Testis (tissue), 3 donors: ENCODE results near the gene ELK4. TPM values are rescaled to one million over a fixed set of nuclear protein-coding genes. Genes with fewer than 3 reads are reported as not detected.

ENCODE experiments used
- DNase-seq: peaks from one replicate; pipeline ENCODE4 v3.0.0-alpha.2; 2019
- H3K27ac ChIP-seq, 2 donors: fragments of 200-600 bp; sonication (generic); one replicate each; pipeline ENCODE4 v1.5.1; 2019
- H3K27me3 ChIP-seq: fragments of 200-600 bp; sonication (generic); one replicate; pipeline ENCODE4 v1.5.1; 2019
- H3K36me3 ChIP-seq: fragments of 200-600 bp; sonication (generic); one replicate; pipeline ENCODE4 v1.5.1; 2017; ENCODE audit warnings: low read depth; ENCODE audit errors: missing control alignments
- H3K4me1 ChIP-seq: fragments of 200-600 bp; sonication (generic); one replicate; pipeline ENCODE4 v1.5.1; 2019
- H3K4me3 ChIP-seq, 2 donors: fragments of 200-600 bp; sonication (generic); one replicate each; pipeline ENCODE4 v1.5.1; 2017 to 2019
- H3K9me3 ChIP-seq: fragments of 200-600 bp; sonication (generic); one replicate; pipeline ENCODE4 v1.5.1; 2017
- POLR2A ChIP-seq: fragments of 450-650 bp; IDR thresholded peaks from one replicate; pipeline ENCODE4 v1.6.1; 2017; ENCODE audit warnings: antibody characterized with exemption, mild to moderate bottlenecking, moderate library complexity
- WGBS, 2 donors: methylation state at CpG; one replicate each; pipeline ENCODE4 v1.1.5; 2018; 5-methylcytosine and 5-hydroxymethylcytosine counted together
- intact Hi-C: fragments of 100-400 bp; cut with DNase I; formaldehyde crosslinking; loops from one replicate; pipeline ENCODE4 v1.15.1; 2023; ENCODE audit warnings: low total_unique reads
- polyA plus RNA-seq: library from polyadenylated mRNA; stranded (reverse); fragments of 350-450 nt; fragmentation: Illumina TruSeq; extraction: RNeasy Lipid Tissue Mini Kit (QIAGEN cat#74804); gene quantifications from one replicate; pipeline ENCODE4 v1.2.3, GENCODE V29; 2014; ENCODE audit warnings: low read depth, low replicate concordance; ENCODE audit not compliant: insufficient read depth
- total RNA-seq, 2 donors: library from RNA; depleted of rRNA; stranded (reverse); fragments of >200 nt; gene quantifications; one replicate each; pipeline ENCODE4 v1.2.3, GENCODE V29; 2016
- TF ChIP-seq, protein P1 (sequence below), 3 experiments: fragments of 450-650 bp in 2 of 3; fragments of 200-600 bp in 1 of 3; sonication (generic) in 1 of 3; IDR thresholded peaks; one replicate each; pipeline ENCODE4 v1.5.1; 2016 to 2019; ENCODE audit warnings: antibody characterized with exemption in 3 of 3, mild to moderate bottlenecking in 2 of 3, moderate library complexity in 1 of 3

The ELK4 gene
- total and polyA plus RNA-seq, 3 donors from 2014 or later, result 20.4 to 25.4 (median 20.5) TPM

- Histone ChIP-seq H3K4me3 (no peak overlapping the region), H3K27me3 (no peaks in the 10 kb centered on the region), H3K9me3 (no peaks in the 10 kb centered on the region)
These were observed 32.2 kb downstream of the ELK4 start for GRCh38 chr1:205599669-205600042.

DNA sequence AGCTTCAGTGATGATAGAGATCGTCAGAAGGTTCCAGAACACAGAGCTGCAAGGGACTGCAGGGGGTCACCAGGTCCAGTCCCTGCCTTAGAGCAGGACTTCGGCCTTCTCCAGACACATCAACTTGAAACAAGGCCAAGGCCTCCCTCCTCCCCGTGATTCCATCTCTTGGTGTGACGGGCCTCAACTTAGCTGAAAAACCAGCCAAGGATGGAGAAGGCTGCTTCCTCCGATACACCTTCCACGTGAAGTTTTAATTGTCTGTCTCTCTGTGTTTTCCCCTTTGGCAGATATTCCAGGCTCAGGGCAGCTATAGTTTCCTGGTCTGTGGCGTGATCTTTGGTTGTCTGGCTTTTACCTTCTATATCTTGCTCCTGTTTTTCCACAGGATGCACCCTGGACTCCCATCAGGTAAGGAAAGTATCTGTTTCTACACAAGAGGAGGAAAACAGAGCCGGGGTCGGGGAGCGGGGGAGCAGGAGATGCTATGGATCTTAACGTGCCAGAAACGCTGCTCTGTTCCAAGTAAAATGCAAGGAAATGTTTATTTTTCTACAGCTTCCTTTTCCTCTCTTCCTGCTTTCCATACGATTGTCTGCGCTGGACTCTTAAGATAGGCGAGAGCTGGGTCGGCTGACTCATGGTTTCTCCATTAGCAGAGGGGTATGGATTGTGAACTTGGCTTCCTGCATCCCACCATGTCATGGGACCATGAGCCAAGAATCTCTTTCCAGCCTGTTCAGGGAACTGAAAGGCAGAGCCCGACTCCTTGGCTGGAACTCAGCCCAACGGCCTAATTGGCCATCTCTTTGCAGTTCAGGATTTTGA is 32.8 kb downstream of the ELK4 start:
- H3K4me1 ChIP-seq, result peaks cover 16% of the 10 kb centered on the region
- no peaks in the 10 kb centered on the region for H3K9me3 ChIP-seq
- 49 to 50% methylated on average over 18 of the region's 18 CpGs for WGBS, 2 donors
- TF ChIP-seq, protein P1, sequence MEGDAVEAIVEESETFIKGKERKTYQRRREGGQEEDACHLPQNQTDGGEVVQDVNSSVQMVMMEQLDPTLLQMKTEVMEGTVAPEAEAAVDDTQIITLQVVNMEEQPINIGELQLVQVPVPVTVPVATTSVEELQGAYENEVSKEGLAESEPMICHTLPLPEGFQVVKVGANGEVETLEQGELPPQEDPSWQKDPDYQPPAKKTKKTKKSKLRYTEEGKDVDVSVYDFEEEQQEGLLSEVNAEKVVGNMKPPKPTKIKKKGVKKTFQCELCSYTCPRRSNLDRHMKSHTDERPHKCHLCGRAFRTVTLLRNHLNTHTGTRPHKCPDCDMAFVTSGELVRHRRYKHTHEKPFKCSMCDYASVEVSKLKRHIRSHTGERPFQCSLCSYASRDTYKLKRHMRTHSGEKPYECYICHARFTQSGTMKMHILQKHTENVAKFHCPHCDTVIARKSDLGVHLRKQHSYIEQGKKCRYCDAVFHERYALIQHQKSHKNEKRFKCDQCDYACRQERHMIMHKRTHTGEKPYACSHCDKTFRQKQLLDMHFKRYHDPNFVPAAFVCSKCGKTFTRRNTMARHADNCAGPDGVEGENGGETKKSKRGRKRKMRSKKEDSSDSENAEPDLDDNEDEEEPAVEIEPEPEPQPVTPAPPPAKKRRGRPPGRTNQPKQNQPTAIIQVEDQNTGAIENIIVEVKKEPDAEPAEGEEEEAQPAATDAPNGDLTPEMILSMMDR (IDR thresholded peaks at IDR 0.05), result no peak
- no peak for TF ChIP-seq POLR2A
- intact Hi-C loops, result no loop called here
- no peaks in the 10 kb centered on the region for H3K27me3 ChIP-seq
- no peak overlapping the region for H3K27ac ChIP-seq
- no peaks in the 10 kb centered on the region for H3K36me3 ChIP-seq
- peak; percentile 67 for DNase-seq
- no peak overlapping the region for H3K4me3 ChIP-seq

More at GRCh38 chr1:205599669-205600042, 32.2 kb downstream of the ELK4 start:
- intact Hi-C loops, result no loop called here
- H3K36me3 ChIP-seq, result no peaks in the 10 kb centered on the region
- WGBS, 2 donors, result 71 to 80% methylated on average over 5 of the region's 5 CpGs
- H3K4me1 ChIP-seq, result peaks cover 16% of the 10 kb centered on the region
- TF ChIP-seq POLR2A, result no peak
- TF ChIP-seq, protein P1 (IDR thresholded peaks at IDR 0.05), result no peak
- no peak for DNase-seq
- no peak overlapping the region for H3K27ac ChIP-seq

DNA sequence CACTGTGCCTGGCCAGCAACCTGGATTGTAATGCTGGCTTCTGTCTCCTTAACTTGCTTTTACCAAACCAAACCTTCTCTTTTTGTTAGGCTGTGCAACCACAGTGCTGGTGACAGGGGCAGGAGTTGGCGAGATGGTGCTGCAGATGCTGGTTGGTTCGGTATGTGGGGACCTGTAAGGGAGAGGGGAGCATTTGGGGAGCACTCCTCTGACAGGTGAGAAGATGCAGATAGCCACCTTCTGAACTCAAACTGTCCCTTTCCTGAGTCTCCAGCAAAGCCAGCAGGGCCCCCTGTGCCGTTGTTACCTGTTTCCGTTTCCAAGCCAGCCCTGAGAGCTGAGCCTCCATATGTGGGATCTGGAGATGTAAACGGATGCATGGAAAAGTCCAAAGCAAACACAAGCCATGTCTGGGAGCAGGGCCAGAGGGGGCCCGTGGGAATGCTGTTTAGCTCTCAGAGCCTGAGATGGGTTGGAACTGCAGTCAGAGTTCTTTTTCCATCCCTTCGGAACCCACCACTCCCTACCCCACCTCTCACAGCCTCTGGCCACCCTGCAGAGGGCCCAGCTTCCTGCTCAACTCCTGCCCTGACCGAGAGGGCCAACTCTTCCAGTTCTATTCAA is 34.0 kb downstream of the ELK4 start:
- Histone ChIP-seq H3K36me3 (no peaks in the 10 kb centered on the region), H3K4me3 (no peak overlapping the region), H3K27ac (no peak overlapping the region), H3K4me1 (peaks cover 16% of the 10 kb centered on the region), H3K9me3 (no peaks in the 10 kb centered on the region), H3K27me3 (no peaks in the 10 kb centered on the region)
- intact Hi-C loops, result no loop called here
- no peak for TF ChIP-seq POLR2A
- TF ChIP-seq, protein P1 (IDR thresholded peaks at IDR 0.05), result no peak
- 56 to 57% methylated on average over 8 of the region's 8 CpGs for WGBS, 2 donors
- no peak for DNase-seq

DNA sequence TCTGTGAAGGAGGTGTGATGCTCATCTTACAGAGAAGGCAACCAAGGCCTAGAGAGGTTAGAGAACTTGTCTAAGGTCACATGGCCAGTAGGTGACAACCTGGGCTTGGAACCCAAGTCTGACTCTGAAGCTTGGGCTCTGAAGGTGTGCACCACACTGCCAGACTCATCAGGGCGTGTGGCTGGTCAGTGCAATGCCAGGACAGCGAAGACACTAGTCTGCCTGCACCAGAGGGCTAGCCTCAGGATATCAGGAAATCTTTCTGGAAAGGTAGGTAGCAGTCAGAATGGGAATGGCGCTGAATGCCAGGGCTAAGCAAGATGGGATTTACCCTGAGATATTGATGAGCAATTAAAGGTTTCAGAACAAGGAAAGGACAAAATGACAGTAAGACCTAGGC is 34.9 kb downstream of the ELK4 start:
- no peak overlapping the region for H3K4me3 ChIP-seq
- H3K4me1 ChIP-seq, result peaks cover 18% of the 10 kb centered on the region
- DNase-seq, result no peak
- H3K36me3 ChIP-seq, result no peaks in the 10 kb centered on the region
- H3K27ac ChIP-seq, result no peak overlapping the region
- no peaks in the 10 kb centered on the region for H3K9me3 ChIP-seq
- intact Hi-C loops, result no loop called here
- 96 to 100% methylated on average over 3 of the region's 3 CpGs for WGBS, 2 donors
- TF ChIP-seq POLR2A, result no peak
- TF ChIP-seq, protein P1 (IDR thresholded peaks at IDR 0.05), result no peak
- H3K27me3 ChIP-seq, result no peaks in the 10 kb centered on the region
